Type B pancreatic cell (in vitro differentiated cells): ENCODE data around the gene FBXO24. TPM values are rescaled to one million over a fixed set of nuclear protein-coding genes. Genes with fewer than 3 reads are reported as not detected.

Source experiments
- DNase-seq: peaks from one replicate; pipeline ENCODE4 v3.0.0; 2021; ENCODE audit warnings: mixed read lengths; ENCODE audit not compliant: unreplicated experiment; ENCODE audit errors: extremely low spot score
- H3K27ac Mint-ChIP-seq: 2 replicates; pipeline ENCODE4 v1.8.0; 2021; ENCODE audit warnings: mild to moderate bottlenecking, mixed read lengths
- H3K27me3 Mint-ChIP-seq: 2 replicates; pipeline ENCODE4 v1.8.0; 2021; ENCODE audit warnings: mixed read lengths
- H3K36me3 Mint-ChIP-seq: 2 replicates; pipeline ENCODE4 v1.8.0; 2021; ENCODE audit warnings: mixed read lengths
- H3K4me1 Mint-ChIP-seq: one replicate; pipeline ENCODE4 v1.8.0; 2021; ENCODE audit warnings: mixed read lengths; ENCODE audit not compliant: unreplicated experiment
- H3K4me3 Mint-ChIP-seq: 2 replicates; pipeline ENCODE4 v1.8.0; 2021; ENCODE audit warnings: mild to moderate bottlenecking, mixed read lengths
- H3K9me3 Mint-ChIP-seq: 2 replicates; pipeline ENCODE4 v1.8.0; 2021; ENCODE audit warnings: mixed read lengths
- total RNA-seq: library from RNA; stranded (reverse); gene quantifications from 2 replicates; pipeline ENCODE4 v1.2.1, GENCODE V29; 2021; ENCODE audit warnings: low replicate concordance
- TF ChIP-seq, protein P1 (sequence below): fragments of 200-600 bp; sonication (generic); conservative IDR thresholded peaks from 2 replicates; pipeline ENCODE4 v1.5.0; 2021; ENCODE audit warnings: antibody characterized with exemption, mild to moderate bottlenecking

FBXO24 gene
- total RNA-seq, 1 donor from 2014 or later, result 0.77 TPM

DNA sequence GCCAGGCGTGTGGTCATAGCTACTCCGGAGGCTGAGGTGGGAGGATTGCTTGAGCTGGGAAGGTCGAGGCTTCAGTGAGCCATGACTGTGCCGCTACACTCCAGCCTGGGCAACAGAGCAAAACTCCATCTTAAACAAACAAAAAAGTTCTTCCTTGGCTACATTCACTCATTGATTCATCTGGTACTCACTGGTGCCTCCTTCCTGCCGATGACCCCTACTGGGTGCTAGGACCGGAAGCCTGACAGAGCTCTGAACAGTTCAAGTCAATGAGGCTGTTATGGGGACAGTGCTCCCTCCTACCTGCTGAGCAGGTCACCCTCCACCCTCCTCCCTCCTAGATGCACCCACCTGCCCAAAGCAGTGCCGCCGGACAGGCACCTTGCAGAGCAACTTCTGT, 21.0 kb downstream of the FBXO24 start:
- Mint-ChIP-seq H3K9me3 (no peaks in the 10 kb centered on the region), H3K4me3 (no peak overlapping the region), H3K36me3 (no peaks in the 10 kb centered on the region), H3K27ac (no peak overlapping the region), H3K4me1 (peaks cover 8% of the 10 kb centered on the region), H3K27me3 (no peaks in the 10 kb centered on the region)
- TF ChIP-seq, protein P1, sequence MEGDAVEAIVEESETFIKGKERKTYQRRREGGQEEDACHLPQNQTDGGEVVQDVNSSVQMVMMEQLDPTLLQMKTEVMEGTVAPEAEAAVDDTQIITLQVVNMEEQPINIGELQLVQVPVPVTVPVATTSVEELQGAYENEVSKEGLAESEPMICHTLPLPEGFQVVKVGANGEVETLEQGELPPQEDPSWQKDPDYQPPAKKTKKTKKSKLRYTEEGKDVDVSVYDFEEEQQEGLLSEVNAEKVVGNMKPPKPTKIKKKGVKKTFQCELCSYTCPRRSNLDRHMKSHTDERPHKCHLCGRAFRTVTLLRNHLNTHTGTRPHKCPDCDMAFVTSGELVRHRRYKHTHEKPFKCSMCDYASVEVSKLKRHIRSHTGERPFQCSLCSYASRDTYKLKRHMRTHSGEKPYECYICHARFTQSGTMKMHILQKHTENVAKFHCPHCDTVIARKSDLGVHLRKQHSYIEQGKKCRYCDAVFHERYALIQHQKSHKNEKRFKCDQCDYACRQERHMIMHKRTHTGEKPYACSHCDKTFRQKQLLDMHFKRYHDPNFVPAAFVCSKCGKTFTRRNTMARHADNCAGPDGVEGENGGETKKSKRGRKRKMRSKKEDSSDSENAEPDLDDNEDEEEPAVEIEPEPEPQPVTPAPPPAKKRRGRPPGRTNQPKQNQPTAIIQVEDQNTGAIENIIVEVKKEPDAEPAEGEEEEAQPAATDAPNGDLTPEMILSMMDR, result no peak
- DNase-seq, result no peak

DNA sequence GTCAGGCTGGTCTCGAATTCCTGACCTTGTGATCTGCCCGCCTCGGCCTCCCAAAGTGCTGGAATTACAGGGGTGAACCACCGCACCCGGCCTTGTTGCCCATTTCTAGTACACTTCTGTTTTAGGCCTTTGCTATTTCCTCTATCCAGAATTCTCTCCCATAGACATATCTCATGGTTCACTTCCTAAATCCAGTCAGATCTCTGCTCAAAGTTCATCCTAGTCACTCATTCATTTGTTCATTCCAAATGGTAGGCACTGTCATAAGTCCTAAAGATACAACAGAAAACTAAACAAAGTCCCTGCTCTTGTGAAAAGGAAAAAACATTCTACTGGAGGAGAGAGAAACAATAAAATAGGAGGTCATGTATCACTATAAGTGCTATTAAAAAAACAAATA, 23.8 kb downstream of the FBXO24 start:
- TF ChIP-seq, protein P1, result no peak
- Mint-ChIP-seq H3K36me3 (peaks cover 4% of the 10 kb centered on the region), H3K9me3 (no peaks in the 10 kb centered on the region), H3K27me3 (no peaks in the 10 kb centered on the region), H3K4me3 (peak overlapping the region; percentile 21), H3K27ac (no peak overlapping the region), H3K4me1 (peaks cover 7% of the 10 kb centered on the region)
- DNase-seq, result no peak

DNA sequence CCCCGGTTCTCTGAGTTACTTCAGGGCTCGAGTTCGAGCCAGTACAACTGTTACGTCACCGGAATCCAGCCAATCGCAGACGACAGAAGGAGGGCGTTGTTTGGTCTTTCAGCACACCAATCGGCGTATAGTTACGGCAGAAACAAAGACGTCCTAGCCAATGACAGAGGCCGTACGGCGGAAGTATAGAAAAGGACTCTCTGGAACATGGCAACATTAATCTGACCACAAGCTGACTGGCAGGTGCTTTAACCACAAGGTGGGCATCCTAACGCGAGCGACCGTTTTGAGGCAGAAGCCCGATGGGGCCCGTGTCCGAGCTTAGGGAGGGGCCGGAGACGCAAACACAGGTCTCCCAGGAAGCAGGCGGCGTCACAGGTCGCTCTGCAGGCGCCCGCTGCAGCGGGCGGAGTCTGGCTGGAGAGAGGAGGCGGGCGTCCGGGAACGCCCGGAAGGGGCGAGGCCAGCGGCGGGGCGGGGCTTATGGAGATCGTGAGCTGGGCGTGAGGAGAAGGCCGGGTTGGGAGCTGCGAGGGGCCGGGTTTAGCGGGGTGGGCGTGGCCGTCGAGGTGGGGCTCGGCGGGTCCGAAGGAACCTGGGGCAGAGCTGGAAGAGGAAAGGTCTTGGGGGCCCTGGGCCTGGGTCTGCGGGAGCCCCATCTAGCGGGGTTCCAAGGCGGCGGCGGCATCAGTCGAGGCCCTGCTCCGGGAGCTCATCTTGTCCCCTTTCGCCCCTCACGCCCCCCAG, 26.0 kb downstream of the FBXO24 start, which contains the start of gene MOSPD3:
Gene MOSPD3 (plus strand): TSS at position 558 of the 747 bp plus-strand sequence. CDS start 252 bp downstream, outside the sequence.
- Mint-ChIP-seq H3K4me3 (peak within 1 kb of the TSS; percentile 99), H3K27me3 (no peaks in the 10 kb centered on the region), H3K36me3 (peaks cover 4% of the 10 kb centered on the region), H3K27ac (peak within 1 kb of the TSS; percentile 99), H3K4me1 (peaks cover 7% of the 10 kb centered on the region), H3K9me3 (no peaks in the 10 kb centered on the region)
- DNase-seq, result peak; percentile 99
- TF ChIP-seq, protein P1, result no peak

DNA sequence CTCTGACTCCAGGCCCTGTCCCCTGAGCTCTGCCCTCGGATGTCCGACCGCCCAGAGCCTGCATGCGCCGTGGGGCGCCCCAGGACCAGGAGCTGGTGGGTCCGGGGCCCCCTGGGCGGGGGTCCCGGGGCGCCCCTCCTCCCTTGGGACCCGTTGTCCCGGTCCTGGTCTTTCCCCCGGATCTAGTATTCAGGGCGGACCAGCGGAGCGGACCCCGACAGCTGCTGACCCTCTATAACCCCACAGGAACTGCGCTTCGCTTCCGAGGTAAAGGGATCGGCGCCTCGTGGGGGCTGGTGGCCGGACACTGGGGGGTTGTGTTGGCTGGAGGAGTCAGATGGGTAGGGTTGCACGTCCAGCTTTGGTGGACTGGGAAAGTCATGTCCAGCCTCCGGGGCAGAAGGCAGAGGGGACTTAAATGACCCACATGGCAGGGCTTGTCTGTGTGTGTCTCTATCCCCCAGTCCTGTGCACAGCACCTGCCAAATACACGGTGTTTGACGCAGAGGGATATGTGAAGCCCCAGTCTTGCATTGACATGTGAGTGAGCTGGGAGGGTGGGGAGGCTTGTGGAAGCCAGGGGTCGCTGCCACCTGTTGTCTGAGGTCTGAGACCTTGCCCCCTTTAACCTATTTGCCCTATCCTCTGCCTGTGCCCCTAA, 26.7 kb downstream of the FBXO24 start:
- Mint-ChIP-seq H3K4me3 (peak overlapping the region; percentile 99), H3K27ac (no peak overlapping the region), H3K4me1 (peaks cover 7% of the 10 kb centered on the region), H3K9me3 (no peaks in the 10 kb centered on the region), H3K27me3 (no peaks in the 10 kb centered on the region), H3K36me3 (peaks cover 4% of the 10 kb centered on the region)
- no peak for DNase-seq
- TF ChIP-seq, protein P1, result peak; percentile 23

DNA sequence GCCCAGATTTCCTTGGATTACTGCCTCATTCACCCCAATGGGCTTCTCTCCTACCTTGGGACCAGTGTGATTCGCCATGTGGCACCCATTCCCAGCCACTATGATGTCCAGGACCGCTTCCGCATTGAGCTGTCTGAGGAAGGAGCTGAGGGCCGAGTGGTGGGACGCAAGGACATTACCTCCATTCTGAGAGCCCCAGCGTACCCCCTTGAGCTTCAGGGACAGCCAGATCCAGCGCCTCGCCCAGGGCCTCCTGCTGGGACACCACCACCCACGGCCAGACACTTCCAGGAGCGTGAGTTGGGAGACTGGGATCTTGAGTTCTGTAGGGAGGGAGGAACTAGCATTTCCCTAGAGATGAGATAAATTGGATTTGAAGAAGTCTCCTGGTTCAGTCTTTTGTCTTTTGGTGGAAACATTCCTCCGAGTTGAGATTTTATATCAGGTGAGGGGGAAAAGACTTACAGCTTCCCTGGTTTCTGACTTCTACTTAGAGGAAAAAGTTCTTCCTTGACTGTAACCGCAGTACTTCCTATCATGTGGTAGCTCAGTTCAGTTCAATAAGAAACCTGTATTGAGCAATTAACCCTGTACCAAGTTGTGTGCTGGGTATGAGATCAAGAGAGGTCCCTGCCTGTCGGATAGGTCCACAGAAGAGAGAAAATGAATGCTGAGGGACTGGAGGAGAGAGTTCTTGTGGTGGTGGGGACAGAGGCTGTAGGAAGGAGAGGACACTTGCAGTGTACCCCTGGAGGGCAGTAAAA, 27.5 kb downstream of the FBXO24 start:
- Mint-ChIP-seq H3K27me3 (no peaks in the 10 kb centered on the region), H3K9me3 (no peaks in the 10 kb centered on the region), H3K4me3 (peak overlapping the region; percentile 87), H3K36me3 (peaks cover 4% of the 10 kb centered on the region), H3K4me1 (peaks cover 7% of the 10 kb centered on the region), H3K27ac (no peak overlapping the region)
- TF ChIP-seq, protein P1, result no peak
- no peak for DNase-seq
